ENCODE results near the gene PPP1R3G. TPM values are rescaled to one million over a fixed set of nuclear protein-coding genes. Genes with fewer than 3 reads are reported as not detected.

The PPP1R3G gene
- 1.6 and 1.8 TPM in 2 replicates for total RNA-seq

GRCh38 chr6:5084781-5085647 lies at the start of gene PPP1R3G:
TSS of gene PPP1R3G (plus strand) at chr6:5085341. CDS start at chr6:5085486, 145 bp downstream.

Other genes starting within 250 kb of the PPP1R3G start
- gene RPP40, start 81.3 kb upstream of the PPP1R3G start, total RNA-seq = 11.8 and 13.3 TPM in 2 replicates
- gene LYRM4, start 175.6 kb downstream of the PPP1R3G start, total RNA-seq = 13.5 and 14.7 TPM in 2 replicates
- gene FARS2, start 176.2 kb downstream of the PPP1R3G start, total RNA-seq = 32.6 and 33.4 TPM in 2 replicates